GM23338 (cell line): ENCODE results near the gene ALDH1L2. TPM values are rescaled to one million over a fixed set of nuclear protein-coding genes. Genes with fewer than 3 reads are reported as not detected.

Experiments
- ATAC-seq: fragments of 200-7000 bp; cut with Tn5 transposase; 3 replicates; pipeline ENCODE4 v1.9.1; 2020
- DNase-seq: peaks from one replicate; pipeline ENCODE4 v3.0.0-alpha.2; 2015; ENCODE audit warnings: low spot score
- H2AFZ ChIP-seq: fragments of 200-600 bp; sonication (generic); 2 replicates; pipeline ENCODE4 v1.8.0; 2016; ENCODE audit warnings: antibody characterized with exemption, mild to moderate bottlenecking, moderate library complexity
- H3F3A ChIP-seq: fragments of 200-600 bp; sonication (generic); replicated peaks from 2 replicates; pipeline ENCODE4 v1.8.0; 2017; ENCODE audit warnings: antibody characterized with exemption, mixed run types, low read depth
- H3K27ac ChIP-seq: fragments of 200-600 bp; sonication (generic); 2 replicates; pipeline ENCODE4 v1.6.1; 2016; ENCODE audit warnings: low read depth
- H3K27me3 ChIP-seq: fragments of 200-600 bp; sonication (generic); 2 replicates; pipeline ENCODE4 v1.8.0; 2016; ENCODE audit warnings: mild to moderate bottlenecking, mixed run types, moderate library complexity; ENCODE audit not compliant: insufficient read depth
- H3K36me3 ChIP-seq: fragments of 200-600 bp; sonication (generic); 2 replicates; pipeline ENCODE4 v1.8.0; 2016; ENCODE audit warnings: mild to moderate bottlenecking; ENCODE audit not compliant: insufficient read depth
- H3K4me1 ChIP-seq: fragments of 200-600 bp; sonication (generic); 2 replicates; pipeline ENCODE4 v1.8.0; 2016; ENCODE audit warnings: mild to moderate bottlenecking, moderate library complexity; ENCODE audit not compliant: insufficient read depth
- H3K4me2 ChIP-seq: fragments of 200-600 bp; sonication (generic); 2 replicates; pipeline ENCODE4 v1.7.1; 2017; ENCODE audit warnings: mixed run types
- H3K4me3 ChIP-seq: fragments of 200-600 bp; sonication (generic); 2 replicates; pipeline ENCODE4 v1.6.1; 2016; ENCODE audit warnings: mixed run types
- H3K79me2 ChIP-seq: fragments of 200-600 bp; sonication (generic); replicated peaks from 2 replicates; pipeline ENCODE4 v1.8.0; 2017; ENCODE audit warnings: mild to moderate bottlenecking; ENCODE audit not compliant: insufficient read depth
- H3K9me2 ChIP-seq: fragments of 200-600 bp; sonication (generic); 2 replicates; pipeline ENCODE4 v1.8.0; 2017; ENCODE audit not compliant: insufficient read depth
- H4K20me1 ChIP-seq: fragments of 200-600 bp; sonication (generic); replicated peaks from 2 replicates; pipeline ENCODE4 v1.8.0; 2017; ENCODE audit warnings: mild to moderate bottlenecking; ENCODE audit not compliant: insufficient read depth
- H3K27ac Mint-ChIP-seq: 2 replicates; pipeline ENCODE4 v1.8.0; 2020; ENCODE audit warnings: inconsistent platforms, mild to moderate bottlenecking, moderate library complexity, mixed read lengths
- H3K27me3 Mint-ChIP-seq: 3 replicates; pipeline ENCODE4 v1.8.0; 2022; ENCODE audit warnings: low read depth, mild to moderate bottlenecking, moderate library complexity, mixed read lengths, inconsistent platforms; ENCODE audit not compliant: insufficient read depth, poor library complexity
- H3K36me3 Mint-ChIP-seq: 3 replicates; pipeline ENCODE4 v1.8.0; 2021; ENCODE audit warnings: low read depth, mild to moderate bottlenecking, inconsistent platforms, moderate library complexity, mixed read lengths
- H3K4me1 Mint-ChIP-seq: 3 replicates; pipeline ENCODE4 v1.8.0; 2020; ENCODE audit warnings: mild to moderate bottlenecking, inconsistent platforms, mixed read lengths
- H3K4me3 Mint-ChIP-seq: 3 replicates; pipeline ENCODE4 v1.8.0; 2021; ENCODE audit warnings: moderate library complexity, mild to moderate bottlenecking, inconsistent platforms, mixed read lengths
- H3K9me3 Mint-ChIP-seq: 3 replicates; pipeline ENCODE4 v1.8.0; 2020; ENCODE audit warnings: moderate library complexity, mild to moderate bottlenecking, inconsistent platforms, mixed read lengths
- CREB1 ChIP-seq: fragments of 250-450 bp; sonication (Bioruptor Pico); IDR thresholded peaks from 2 replicates; pipeline ENCODE4 v1.5.0; 2020; ENCODE audit warnings: low read depth, mild to moderate bottlenecking, moderate library complexity
- EZH2 ChIP-seq: fragments of 200-600 bp; sonication (generic); IDR thresholded peaks from one replicate; pipeline ENCODE4 v1.8.0; 2017; ENCODE audit warnings: antibody characterized with exemption, mild to moderate bottlenecking, low read depth; ENCODE audit not compliant: unreplicated experiment
- NANOG ChIP-seq: IDR thresholded peaks from 2 replicates; pipeline ENCODE4 v1.6.1; 2016; ENCODE audit warnings: antibody characterized with exemption, borderline replicate concordance
- POLR2AphosphoS5 ChIP-seq: IDR thresholded peaks from 2 replicates; pipeline ENCODE4 v1.6.1; 2016; ENCODE audit warnings: antibody characterized with exemption, low read depth
- STAT1 ChIP-seq: IDR thresholded peaks from one replicate; pipeline ENCODE4 v1.6.1; 2016; ENCODE audit warnings: antibody characterized with exemption; ENCODE audit not compliant: unreplicated experiment
- ZNF114 ChIP-seq: fragments of 250-450 bp; sonication (Bioruptor Pico); IDR thresholded peaks from 2 replicates; pipeline ENCODE4 v1.5.0; 2020; ENCODE audit warnings: mild to moderate bottlenecking, moderate library complexity
- ZNF331 ChIP-seq: fragments of 250-450 bp; sonication (Bioruptor Pico); IDR thresholded peaks from 2 replicates; pipeline ENCODE4 v1.5.0; 2020; ENCODE audit warnings: low read depth, mild to moderate bottlenecking, moderate library complexity
- polyA plus RNA-seq: library from polyadenylated mRNA; unstranded; fragments of >200 nt; fragmentation: Nextera tagmentation; extraction: Ambion mirVana; gene quantifications from 2 replicates; pipeline ENCODE4 v1.2.1, GENCODE V29; 2016
- total RNA-seq: library from RNA; depleted of rRNA; stranded (reverse); fragments of >200 nt; shearing (Covaris generic); gene quantifications from 2 replicates; pipeline ENCODE4 v1.2.3, GENCODE V29; 2014
- TF ChIP-seq, protein P1 (sequence below): fragments of 250-450 bp; sonication (Bioruptor Pico); IDR thresholded peaks from 2 replicates; pipeline ENCODE4 v1.5.0; 2020; ENCODE audit warnings: mild to moderate bottlenecking, moderate library complexity
- TF ChIP-seq, protein P2 (sequence below), 2 experiments: fragments of 200-600 bp in 1 of 2; sonication (generic) in 1 of 2; conservative IDR thresholded peaks; 2 replicates each; pipeline versions ENCODE4 v1.5.1 to v1.6.1; 2016 to 2017; ENCODE audit warnings: antibody characterized with exemption in 2 of 2, low read depth in 2 of 2, mild to moderate bottlenecking in 2 of 2, moderate library complexity in 1 of 2

The ALDH1L2 gene
- total and polyA plus RNA-seq, 2 experiments from 2014 or later = 5.8 to 9.1 TPM

DNA sequence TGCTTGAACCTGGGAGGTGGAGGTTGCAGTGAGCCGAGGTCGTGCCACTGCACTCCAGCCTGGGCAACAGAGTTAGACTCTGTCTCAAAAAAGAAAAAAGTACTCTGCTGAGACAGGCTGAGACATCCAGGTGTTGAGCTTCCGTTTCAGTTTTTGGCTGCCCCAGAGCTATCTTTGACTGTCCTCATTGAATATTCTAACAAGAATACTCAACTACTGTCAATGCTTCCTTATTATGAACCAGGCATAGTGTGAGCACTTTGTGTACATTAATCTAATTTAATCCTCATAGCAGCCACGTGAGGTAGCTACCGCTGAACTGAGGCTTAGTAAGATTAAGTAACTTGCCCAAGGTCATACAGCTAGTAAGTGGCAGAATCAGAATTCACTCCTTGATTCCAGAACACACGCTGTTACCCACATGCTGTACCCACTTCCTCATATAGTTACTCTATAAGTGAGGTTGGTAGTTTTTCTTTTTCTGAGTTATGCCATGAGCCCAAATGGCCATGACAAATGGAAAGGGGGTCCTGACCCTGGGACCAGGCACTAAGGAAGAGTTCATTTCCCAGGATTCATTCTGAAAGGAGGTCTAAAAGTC lies 11.3 kb downstream of the ALDH1L2 start:
- no peak overlapping the region for H3K4me2 ChIP-seq
- peaks cover 3% of the 10 kb centered on the region; the same call in 1 of the 2 replicates for H3K9me2 ChIP-seq
- no peaks in the 10 kb centered on the region for H3F3A ChIP-seq
- H3K27ac ChIP-seq = no peak overlapping the region
- Mint-ChIP-seq H3K27me3 (peaks cover 1% of the 10 kb centered on the region), H3K9me3 (no peaks in the 10 kb centered on the region), H3K27ac (no peak overlapping the region), H3K36me3 (peaks cover 18% of the 10 kb centered on the region; the same call in 2 of the 3 replicates), H3K4me3 (no peak overlapping the region), H3K4me1 (no peaks in the 10 kb centered on the region)
- no peaks in the 10 kb centered on the region for H3K79me2 ChIP-seq
- no peaks in the 10 kb centered on the region; the same call in 1 of the 2 replicates for H3K36me3 ChIP-seq
- H2AFZ ChIP-seq = no peak overlapping the region
- TF ChIP-seq EZH2 (no peak), ZNF114 (no peak), CREB1 (CRISPR knock-in tag) (no peak), POLR2AphosphoS5 (no peak), ZNF331 (CRISPR knock-in tag) (no peak), NANOG (no peak), STAT1 (no peak)
- TF ChIP-seq, protein P1, sequence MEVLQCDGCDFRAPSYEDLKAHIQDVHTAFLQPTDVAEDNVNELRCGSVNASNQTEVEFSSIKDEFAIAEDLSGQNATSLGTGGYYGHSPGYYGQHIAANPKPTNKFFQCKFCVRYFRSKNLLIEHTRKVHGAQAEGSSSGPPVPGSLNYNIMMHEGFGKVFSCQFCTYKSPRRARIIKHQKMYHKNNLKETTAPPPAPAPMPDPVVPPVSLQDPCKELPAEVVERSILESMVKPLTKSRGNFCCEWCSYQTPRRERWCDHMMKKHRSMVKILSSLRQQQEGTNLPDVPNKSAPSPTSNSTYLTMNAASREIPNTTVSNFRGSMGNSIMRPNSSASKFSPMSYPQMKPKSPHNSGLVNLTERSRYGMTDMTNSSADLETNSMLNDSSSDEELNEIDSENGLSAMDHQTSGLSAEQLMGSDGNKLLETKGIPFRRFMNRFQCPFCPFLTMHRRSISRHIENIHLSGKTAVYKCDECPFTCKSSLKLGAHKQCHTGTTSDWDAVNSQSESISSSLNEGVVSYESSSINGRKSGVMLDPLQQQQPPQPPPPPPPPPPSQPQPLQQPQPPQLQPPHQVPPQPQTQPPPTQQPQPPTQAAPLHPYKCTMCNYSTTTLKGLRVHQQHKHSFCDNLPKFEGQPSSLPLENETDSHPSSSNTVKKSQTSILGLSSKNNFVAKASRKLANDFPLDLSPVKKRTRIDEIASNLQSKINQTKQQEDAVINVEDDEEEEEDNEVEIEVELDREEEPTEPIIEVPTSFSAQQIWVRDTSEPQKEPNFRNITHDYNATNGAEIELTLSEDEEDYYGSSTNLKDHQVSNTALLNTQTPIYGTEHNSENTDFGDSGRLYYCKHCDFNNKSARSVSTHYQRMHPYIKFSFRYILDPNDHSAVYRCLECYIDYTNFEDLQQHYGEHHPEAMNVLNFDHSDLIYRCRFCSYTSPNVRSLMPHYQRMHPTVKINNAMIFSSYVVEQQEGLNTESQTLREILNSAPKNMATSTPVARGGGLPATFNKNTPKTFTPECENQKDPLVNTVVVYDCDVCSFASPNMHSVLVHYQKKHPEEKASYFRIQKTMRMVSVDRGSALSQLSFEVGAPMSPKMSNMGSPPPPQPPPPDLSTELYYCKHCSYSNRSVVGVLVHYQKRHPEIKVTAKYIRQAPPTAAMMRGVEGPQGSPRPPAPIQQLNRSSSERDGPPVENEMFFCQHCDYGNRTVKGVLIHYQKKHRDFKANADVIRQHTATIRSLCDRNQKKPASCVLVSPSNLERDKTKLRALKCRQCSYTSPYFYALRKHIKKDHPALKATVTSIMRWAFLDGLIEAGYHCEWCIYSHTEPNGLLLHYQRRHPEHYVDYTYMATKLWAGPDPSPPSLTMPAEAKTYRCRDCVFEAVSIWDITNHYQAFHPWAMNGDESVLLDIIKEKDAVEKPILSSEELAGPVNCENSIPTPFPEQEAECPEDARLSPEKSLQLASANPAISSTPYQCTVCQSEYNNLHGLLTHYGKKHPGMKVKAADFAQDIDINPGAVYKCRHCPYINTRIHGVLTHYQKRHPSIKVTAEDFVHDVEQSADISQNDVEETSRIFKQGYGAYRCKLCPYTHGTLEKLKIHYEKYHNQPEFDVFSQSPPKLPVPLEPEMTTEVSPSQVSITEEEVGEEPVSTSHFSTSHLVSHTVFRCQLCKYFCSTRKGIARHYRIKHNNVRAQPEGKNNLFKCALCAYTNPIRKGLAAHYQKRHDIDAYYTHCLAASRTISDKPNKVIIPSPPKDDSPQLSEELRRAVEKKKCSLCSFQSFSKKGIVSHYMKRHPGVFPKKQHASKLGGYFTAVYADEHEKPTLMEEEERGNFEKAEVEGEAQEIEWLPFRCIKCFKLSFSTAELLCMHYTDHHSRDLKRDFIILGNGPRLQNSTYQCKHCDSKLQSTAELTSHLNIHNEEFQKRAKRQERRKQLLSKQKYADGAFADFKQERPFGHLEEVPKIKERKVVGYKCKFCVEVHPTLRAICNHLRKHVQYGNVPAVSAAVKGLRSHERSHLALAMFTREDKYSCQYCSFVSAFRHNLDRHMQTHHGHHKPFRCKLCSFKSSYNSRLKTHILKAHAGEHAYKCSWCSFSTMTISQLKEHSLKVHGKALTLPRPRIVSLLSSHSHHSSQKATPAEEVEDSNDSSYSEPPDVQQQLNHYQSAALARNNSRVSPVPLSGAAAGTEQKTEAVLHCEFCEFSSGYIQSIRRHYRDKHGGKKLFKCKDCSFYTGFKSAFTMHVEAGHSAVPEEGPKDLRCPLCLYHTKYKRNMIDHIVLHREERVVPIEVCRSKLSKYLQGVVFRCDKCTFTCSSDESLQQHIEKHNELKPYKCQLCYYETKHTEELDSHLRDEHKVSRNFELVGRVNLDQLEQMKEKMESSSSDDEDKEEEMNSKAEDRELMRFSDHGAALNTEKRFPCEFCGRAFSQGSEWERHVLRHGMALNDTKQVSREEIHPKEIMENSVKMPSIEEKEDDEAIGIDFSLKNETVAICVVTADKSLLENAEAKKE (CRISPR knock-in tag) = no peak
- TF ChIP-seq, protein P2, sequence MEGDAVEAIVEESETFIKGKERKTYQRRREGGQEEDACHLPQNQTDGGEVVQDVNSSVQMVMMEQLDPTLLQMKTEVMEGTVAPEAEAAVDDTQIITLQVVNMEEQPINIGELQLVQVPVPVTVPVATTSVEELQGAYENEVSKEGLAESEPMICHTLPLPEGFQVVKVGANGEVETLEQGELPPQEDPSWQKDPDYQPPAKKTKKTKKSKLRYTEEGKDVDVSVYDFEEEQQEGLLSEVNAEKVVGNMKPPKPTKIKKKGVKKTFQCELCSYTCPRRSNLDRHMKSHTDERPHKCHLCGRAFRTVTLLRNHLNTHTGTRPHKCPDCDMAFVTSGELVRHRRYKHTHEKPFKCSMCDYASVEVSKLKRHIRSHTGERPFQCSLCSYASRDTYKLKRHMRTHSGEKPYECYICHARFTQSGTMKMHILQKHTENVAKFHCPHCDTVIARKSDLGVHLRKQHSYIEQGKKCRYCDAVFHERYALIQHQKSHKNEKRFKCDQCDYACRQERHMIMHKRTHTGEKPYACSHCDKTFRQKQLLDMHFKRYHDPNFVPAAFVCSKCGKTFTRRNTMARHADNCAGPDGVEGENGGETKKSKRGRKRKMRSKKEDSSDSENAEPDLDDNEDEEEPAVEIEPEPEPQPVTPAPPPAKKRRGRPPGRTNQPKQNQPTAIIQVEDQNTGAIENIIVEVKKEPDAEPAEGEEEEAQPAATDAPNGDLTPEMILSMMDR (conservative IDR thresholded peaks at IDR 0.05; ENCODE audit: low read depth in 2 of 2) = no peak
- no peaks in the 10 kb centered on the region for H3K4me1 ChIP-seq
- no peaks in the 10 kb centered on the region for H3K27me3 ChIP-seq
- no peak for ATAC-seq
- H4K20me1 ChIP-seq = no peaks in the 10 kb centered on the region
- no peak overlapping the region for H3K4me3 ChIP-seq
- no peak for DNase-seq
